Measurements from ENCODE around the gene CNPY3.
"Not testable (repeated sequence)": the region's sequence is repeated elsewhere in the genome, so short reads cannot be mapped to it uniquely, and the experiment has no call there.

CNPY3 gene

GRCh38 chr6:42915732-42916131, 13.5 kb upstream of the CNPY3 start, which contains the start of gene PTCRA:
TSS of gene PTCRA (plus strand) at chr6:42916053. CDS start at chr6:42916070, 17 bp downstream.
- no peak for DNase-seq (ENCODE audit: low spot score)

- DNase-seq (ENCODE audit: low spot score) = no peak
Observed at GRCh38 chr6:42916288-42916687, 13.0 kb upstream of the CNPY3 start.

- DNase-seq (ENCODE audit: low spot score) = no peak
Observed at GRCh38 chr6:42921801-42922200, 7.5 kb upstream of the CNPY3 start.

GRCh38 chr6:42923666-42924065, 5.6 kb upstream of the CNPY3 start:
- no peak for DNase-seq (ENCODE audit: low spot score)

GRCh38 chr6:42925248-42925857, 3.9 kb upstream of the CNPY3 start:
- no peak for DNase-seq (ENCODE audit: low spot score)

- peak; percentile 53 for DNase-seq (ENCODE audit: low spot score)
Observed at GRCh38 chr6:42929821-42930360, 611 bp downstream of the CNPY3 start.

- no peak for DNase-seq (ENCODE audit: low spot score)
Observed at GRCh38 chr6:42932412-42932811, 3.1 kb downstream of the CNPY3 start.

- DNase-seq (ENCODE audit: low spot score) = no peak
Observed at GRCh38 chr6:42933205-42933604, 3.9 kb downstream of the CNPY3 start.

GRCh38 chr6:42935322-42935721, 6.0 kb downstream of the CNPY3 start:
- DNase-seq (ENCODE audit: low spot score) = no peak

GRCh38 chr6:42936398-42936797, 7.1 kb downstream of the CNPY3 start:
- no peak for DNase-seq (ENCODE audit: low spot score)

- no peak for DNase-seq (ENCODE audit: low spot score)
Observed at GRCh38 chr6:42937548-42938427, 8.5 kb downstream of the CNPY3 start.

- no peak for DNase-seq (ENCODE audit: low spot score)
Observed at GRCh38 chr6:42938428-42938796, 9.1 kb downstream of the CNPY3 start.

- peak; percentile 4 for DNase-seq (ENCODE audit: low spot score)
Observed at GRCh38 chr6:42938987-42939809, 9.9 kb downstream of the CNPY3 start.

GRCh38 chr6:42939810-42940167, 10.5 kb downstream of the CNPY3 start:
- no peak for DNase-seq (ENCODE audit: low spot score)

GRCh38 chr6:42940493-42941045, 11.3 kb downstream of the CNPY3 start:
- no peak for DNase-seq (ENCODE audit: low spot score)

- DNase-seq (ENCODE audit: low spot score) = not testable (repeated sequence)
Observed at GRCh38 chr6:42941356-42941755, 12.1 kb downstream of the CNPY3 start.

- no peak for DNase-seq (ENCODE audit: low spot score)
Observed at GRCh38 chr6:42942444-42942843, 13.2 kb downstream of the CNPY3 start.

GRCh38 chr6:42947950-42948349, 18.7 kb downstream of the CNPY3 start:
- no peak for DNase-seq (ENCODE audit: low spot score)

- no peak for DNase-seq (ENCODE audit: low spot score)
Observed at GRCh38 chr6:42952389-42952788, 23.1 kb downstream of the CNPY3 start.

GRCh38 chr6:42954405-42954804, 25.1 kb downstream of the CNPY3 start:
- not testable (repeated sequence) for DNase-seq (ENCODE audit: low spot score)

- DNase-seq (ENCODE audit: low spot score) = no peak
Observed at GRCh38 chr6:42958125-42958524, 28.8 kb downstream of the CNPY3 start.

GRCh38 chr6:42959917-42960242, 30.6 kb downstream of the CNPY3 start:
- DNase-seq (ENCODE audit: low spot score) = no peak

Measured in AG20443 (cell line).